Hepatocyte (in vitro differentiated cells): ENCODE measurements around the gene BRINP3.

Experiments used
- CTCF ChIP-seq: fragments of 200-600 bp; sonication (generic); IDR thresholded peaks from 2 replicates; pipeline ENCODE4 v1.5.1; 2016; ENCODE audit warnings: antibody characterized with exemption, mild to moderate bottlenecking; ENCODE audit not compliant: poor library complexity
- EZH2 ChIP-seq: fragments of 200-600 bp; sonication (generic); IDR thresholded peaks from 2 replicates; pipeline ENCODE4 v1.6.1; 2016; ENCODE audit warnings: antibody characterized with exemption, mild to moderate bottlenecking, borderline replicate concordance
- EZH2phosphoT487 ChIP-seq: fragments of 200-600 bp; sonication (generic); IDR thresholded peaks from one replicate; pipeline ENCODE4 v1.6.1; 2018; ENCODE audit warnings: antibody characterized with exemption, mild to moderate bottlenecking, low read depth, moderate library complexity; ENCODE audit not compliant: unreplicated experiment, severe bottlenecking

- TF ChIP-seq CTCF (no peak), EZH2 (no peak), EZH2phosphoT487 (no peak)
Measured at GRCh38 chr1:190353538-190354101, 124.0 kb downstream of the BRINP3 start.
